ENCODE data around the gene RPS19. TPM values are rescaled to one million over a fixed set of nuclear protein-coding genes. Genes with fewer than 3 reads are reported as not detected.

RPS19 gene
- polyA plus RNA-seq, 1 donor: 2,505 TPM

GRCh38 chr19:41915021-41915775, 55.1 kb downstream of the RPS19 start:
- DNase-seq (ENCODE audit: low read depth): no peak

GRCh38 chr19:41915776-41916414, 55.8 kb downstream of the RPS19 start:
- DNase-seq (ENCODE audit: low read depth): no peak

GRCh38 chr19:41917676-41918075, 57.6 kb downstream of the RPS19 start:
- no peak for DNase-seq (ENCODE audit: low read depth)

- no peak for DNase-seq (ENCODE audit: low read depth)
Observed at GRCh38 chr19:41918095-41918494, 58.0 kb downstream of the RPS19 start.

GRCh38 chr19:41918653-41919244, 58.7 kb downstream of the RPS19 start:
- no peak for DNase-seq (ENCODE audit: low read depth)

- no peak for DNase-seq (ENCODE audit: low read depth)
Observed at GRCh38 chr19:41919948-41920712, 60.1 kb downstream of the RPS19 start.

GRCh38 chr19:41920882-41921576, 61.0 kb downstream of the RPS19 start:
- DNase-seq (ENCODE audit: low read depth): no peak

GRCh38 chr19:41921577-41922576, 61.8 kb downstream of the RPS19 start:
- no peak for DNase-seq (ENCODE audit: low read depth)

Other genes with a start within 250 kb of the RPS19 start
- 0.16 TPM for gene CEACAM4, start 233.2 kb upstream of the RPS19 start, polyA plus RNA-seq (ENCODE audit: insufficient read length)
- gene CEACAM7, start 172.0 kb upstream of the RPS19 start, polyA plus RNA-seq (ENCODE audit: insufficient read length): not detected
- gene CEACAM5, start 151.6 kb upstream of the RPS19 start, polyA plus RNA-seq (ENCODE audit: insufficient read length): not detected
- gene CEACAM6, start 104.7 kb upstream of the RPS19 start, polyA plus RNA-seq (ENCODE audit: insufficient read length): 0.23 TPM
- not detected for gene CEACAM3, start 63.7 kb upstream of the RPS19 start, polyA plus RNA-seq (ENCODE audit: insufficient read length)
- gene LYPD4, start 15.6 kb upstream of the RPS19 start, polyA plus RNA-seq (ENCODE audit: insufficient read length): not detected
- not detected for gene DMRTC2, start 15.2 kb upstream of the RPS19 start, polyA plus RNA-seq (ENCODE audit: insufficient read length)
- 0.73 TPM for gene CD79A, start 17.0 kb downstream of the RPS19 start, polyA plus RNA-seq (ENCODE audit: insufficient read length)
- gene ARHGEF1, start 22.9 kb downstream of the RPS19 start, polyA plus RNA-seq (ENCODE audit: insufficient read length): 34.3 TPM
- 0.11 TPM for gene ERFL, start 68.2 kb downstream of the RPS19 start, polyA plus RNA-seq (ENCODE audit: insufficient read length)
- gene RABAC1, start 99.1 kb downstream of the RPS19 start, polyA plus RNA-seq (ENCODE audit: insufficient read length): 64.5 TPM
- 0.61 TPM for gene ATP1A3, start 134.0 kb downstream of the RPS19 start, polyA plus RNA-seq (ENCODE audit: insufficient read length)
- gene GRIK5, start 210.0 kb downstream of the RPS19 start, polyA plus RNA-seq (ENCODE audit: insufficient read length): 2.5 TPM
- 10.1 TPM for gene ZNF574, start 215.9 kb downstream of the RPS19 start, polyA plus RNA-seq (ENCODE audit: insufficient read length)